Stimulated activated naive B cell treated with anti-CD40 and anti-IgM and Interleukin-4, amounts not matched to agents 10 μg/mL and 1 μg/mL and 100 μg/mL, for 72 hours (primary cell): ENCODE data around the gene AOX1.
A peak's percentile ranks its signal among the peaks of the same experiment; 100 is the strongest.
"Not testable (repeated sequence)": the region's sequence is repeated elsewhere in the genome, so short reads cannot be mapped to it uniquely, and the experiment has no call there.

Experiments used
- ATAC-seq, 2 donors: fragments of 150-1000 bp; cut with Tn5 transposase; replicated peaks; 2 replicates each; pipeline ENCODE4 v1.10.0; 2021; ENCODE audit warnings: moderate library complexity in 1 of 2
- DNase-seq: peaks from one replicate; pipeline ENCODE4 v3.0.0; 2021
- H3K27ac Mint-ChIP-seq: one replicate; pipeline ENCODE4 v1.8.0; 2022; ENCODE audit warnings: mild to moderate bottlenecking, mixed read lengths
- H3K27me3 Mint-ChIP-seq, 2 donors: one replicate each; pipeline ENCODE4 v1.8.0; 2022; ENCODE audit warnings: mixed read lengths in 2 of 2
- H3K36me3 Mint-ChIP-seq, 2 donors: one replicate each; pipeline ENCODE4 v1.8.0; 2022; ENCODE audit warnings: mixed read lengths in 2 of 2, mild to moderate bottlenecking in 1 of 2
- H3K4me1 Mint-ChIP-seq, 2 donors: one replicate each; pipeline ENCODE4 v1.8.0; 2022; ENCODE audit warnings: mixed read lengths in 2 of 2, mild to moderate bottlenecking in 1 of 2
- H3K4me3 Mint-ChIP-seq, 2 donors: one replicate each; pipeline ENCODE4 v1.8.0; 2022; ENCODE audit warnings: mild to moderate bottlenecking in 2 of 2, mixed read lengths in 2 of 2, moderate library complexity in 1 of 2
- H3K9me3 Mint-ChIP-seq, 2 donors: one replicate each; pipeline ENCODE4 v1.8.0; 2022; ENCODE audit warnings: mixed read lengths in 2 of 2, mild to moderate bottlenecking in 1 of 2

Gene AOX1

GRCh38 chr2:200702044-200702443 is 116.2 kb downstream of the AOX1 start:
- Mint-ChIP-seq H3K9me3 (no peaks in the 10 kb centered on the region), H3K4me1 (peaks cover 2 to 6% of the 10 kb centered on the region in 2 donors), H3K27ac (no peak overlapping the region), H3K4me3 (no peak overlapping the region), H3K27me3 (peaks cover 0 to 6% of the 10 kb centered on the region in 2 donors), H3K36me3 (no peaks in the 10 kb centered on the region)
- ATAC-seq (no peak), DNase-seq (no peak)

- Mint-ChIP-seq H3K36me3 (no peaks in the 10 kb centered on the region), H3K27me3 (peaks cover 0 to 6% of the 10 kb centered on the region in 2 donors), H3K4me3 (no peak overlapping the region), H3K27ac (no peak overlapping the region), H3K9me3 (no peaks in the 10 kb centered on the region), H3K4me1 (peaks cover 2 to 6% of the 10 kb centered on the region in 2 donors)
- ATAC-seq (no peak), DNase-seq (no peak)
Measured at GRCh38 chr2:200702646-200703118, 116.9 kb downstream of the AOX1 start.

DNA sequence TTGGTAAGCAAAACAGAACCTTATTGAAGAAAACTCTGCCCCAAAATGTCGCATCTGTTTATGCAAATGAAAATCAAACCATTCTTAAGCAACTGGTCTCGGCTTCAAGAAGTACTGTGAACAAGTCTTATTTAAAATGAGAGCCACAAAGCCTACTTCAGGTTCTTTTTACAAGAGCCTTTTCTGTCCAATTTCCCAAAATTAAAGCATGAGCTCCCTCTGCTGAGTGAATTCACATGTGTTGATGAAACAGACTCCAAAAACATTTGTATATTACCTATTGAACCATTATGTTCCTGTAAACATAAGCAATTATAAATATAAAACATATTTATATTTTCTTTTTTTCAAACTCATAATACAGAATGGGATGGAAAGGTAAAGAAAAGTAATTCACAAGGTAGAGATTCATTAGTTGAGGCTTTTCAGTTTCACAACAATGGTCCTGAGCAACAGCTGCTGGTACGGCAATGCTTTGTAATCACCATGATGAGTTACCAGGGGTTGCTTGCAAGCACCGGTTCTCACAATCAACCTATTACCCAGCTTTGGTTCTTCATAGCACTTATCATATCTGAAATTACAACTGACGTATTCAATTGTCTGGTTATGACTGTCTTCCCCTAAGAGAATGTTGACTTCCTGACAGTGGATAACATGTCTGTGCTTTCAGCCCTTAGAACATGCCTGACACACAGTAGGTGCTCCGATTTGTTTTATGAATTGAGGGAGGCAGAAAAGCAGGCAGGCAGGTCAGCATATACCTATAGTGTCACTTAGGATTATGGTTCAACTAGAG is 117.5 kb downstream of the AOX1 start:
- ATAC-seq: peak; percentile 42 to 48
- peaks cover 0 to 6% of the 10 kb centered on the region in 2 donors for H3K27me3 Mint-ChIP-seq
- DNase-seq: no peak

DNA sequence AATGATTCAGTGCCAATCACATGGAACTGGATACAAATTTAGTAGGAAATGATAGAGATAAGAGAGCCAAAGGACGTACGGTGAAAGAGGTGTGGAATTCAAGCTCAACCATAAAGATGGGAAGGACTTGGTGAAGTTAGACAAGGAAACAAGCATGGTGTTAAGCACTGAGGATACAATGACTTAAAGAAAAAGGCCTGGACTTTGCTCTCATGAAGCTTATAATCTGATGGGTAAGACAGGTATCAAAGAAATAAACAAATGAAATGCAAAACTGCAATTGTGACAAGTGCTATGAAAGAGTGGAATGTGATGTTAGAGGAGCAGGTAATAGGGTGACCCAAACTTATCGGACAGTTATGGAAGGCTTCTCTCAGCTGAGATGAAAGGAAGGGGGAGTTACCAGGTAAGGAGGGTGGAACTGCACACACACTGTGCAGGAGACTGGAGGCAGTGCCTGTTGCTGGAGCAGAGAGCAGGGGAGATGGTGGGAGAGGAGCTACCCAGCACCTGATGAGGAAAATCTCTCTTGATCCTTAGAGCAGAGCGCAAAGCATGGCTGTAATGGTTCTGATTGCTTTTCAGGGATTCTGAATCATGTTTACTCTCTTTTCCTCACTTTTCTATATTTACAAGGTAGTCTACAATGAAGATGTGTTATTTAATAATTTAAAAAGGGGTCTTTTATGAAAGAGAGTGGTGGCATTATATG is 118.3 kb downstream of the AOX1 start:
- Mint-ChIP-seq H3K36me3 (no peaks in the 10 kb centered on the region), H3K27me3 (peaks cover 0 to 6% of the 10 kb centered on the region in 2 donors), H3K4me1 (peaks cover 2 to 6% of the 10 kb centered on the region in 2 donors), H3K27ac (no peak overlapping the region), H3K4me3 (no peak overlapping the region), H3K9me3 (no peaks in the 10 kb centered on the region)
- DNase-seq (no peak), ATAC-seq (no peak)

More for the DNA sequence above, 117.5 kb downstream of the AOX1 start:
- Mint-ChIP-seq H3K4me3 (no peak overlapping the region), H3K9me3 (no peaks in the 10 kb centered on the region), H3K4me1 (peaks cover 2 to 6% of the 10 kb centered on the region in 2 donors), H3K36me3 (no peaks in the 10 kb centered on the region), H3K27ac (no peak overlapping the region)

DNA sequence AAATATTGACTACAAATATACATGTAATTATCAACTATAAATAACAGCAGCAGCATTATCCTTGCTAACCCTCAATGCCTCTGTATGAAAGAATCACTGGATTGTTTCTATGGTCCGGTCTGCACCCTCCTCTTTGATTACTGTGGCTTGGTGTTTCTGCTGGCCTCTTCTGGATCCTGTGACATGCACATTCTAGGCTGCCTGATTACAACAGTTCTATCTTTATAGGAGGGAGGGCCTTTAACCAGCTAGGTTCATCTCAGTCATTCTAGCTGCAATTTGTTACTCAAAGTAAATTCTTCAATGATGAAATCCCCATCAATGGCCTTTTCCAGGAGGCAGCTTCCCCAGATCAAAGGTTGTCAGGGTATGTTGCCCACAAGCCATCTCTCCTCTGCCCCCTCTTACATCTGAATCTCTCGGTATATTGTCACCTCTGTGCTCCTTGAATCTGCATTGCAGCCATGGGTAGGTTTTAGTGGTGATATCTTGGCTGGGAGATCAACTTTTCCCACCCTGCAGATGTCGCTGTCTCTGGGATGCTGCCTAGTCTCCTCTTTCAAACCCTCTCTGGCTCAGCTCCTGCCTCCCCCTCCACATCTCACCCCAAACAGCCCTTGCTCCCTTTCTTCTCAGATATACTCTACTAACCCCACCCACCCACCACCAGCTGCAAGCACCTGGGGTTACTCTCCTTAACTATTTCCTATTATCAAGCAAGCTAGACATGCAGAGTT is 119.7 kb downstream of the AOX1 start:
- Mint-ChIP-seq H3K36me3 (no peaks in the 10 kb centered on the region), H3K9me3 (no peaks in the 10 kb centered on the region), H3K4me1 (peaks cover 4 to 14% of the 10 kb centered on the region in 2 donors), H3K27me3 (peaks cover 0 to 6% of the 10 kb centered on the region in 2 donors), H3K27ac (no peak overlapping the region), H3K4me3 (no peak overlapping the region)
- ATAC-seq (no peak), DNase-seq (no peak)

DNA sequence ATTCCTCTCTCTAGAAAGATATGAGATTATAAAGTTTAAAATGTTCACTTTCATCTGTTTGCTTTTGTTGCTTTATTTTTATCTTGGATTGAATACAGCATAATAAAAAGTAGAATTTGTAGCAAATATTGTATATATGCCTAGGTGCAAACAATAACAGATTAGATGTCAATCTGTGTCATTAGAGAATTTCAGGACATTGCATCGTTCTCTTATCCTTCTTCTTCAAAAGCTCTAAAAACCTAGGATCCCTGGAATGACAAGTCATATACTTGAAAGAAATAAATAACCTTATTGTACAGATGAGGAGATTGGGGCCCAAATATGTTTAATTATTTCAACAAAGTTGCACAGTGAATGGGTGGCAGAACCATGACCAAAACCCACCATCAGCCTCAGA is 123.1 kb downstream of the AOX1 start:
- no peak overlapping the region for H3K27ac Mint-ChIP-seq
- ATAC-seq: no peak
- peaks cover 11 to 17% of the 10 kb centered on the region in 2 donors for H3K4me1 Mint-ChIP-seq

DNA sequence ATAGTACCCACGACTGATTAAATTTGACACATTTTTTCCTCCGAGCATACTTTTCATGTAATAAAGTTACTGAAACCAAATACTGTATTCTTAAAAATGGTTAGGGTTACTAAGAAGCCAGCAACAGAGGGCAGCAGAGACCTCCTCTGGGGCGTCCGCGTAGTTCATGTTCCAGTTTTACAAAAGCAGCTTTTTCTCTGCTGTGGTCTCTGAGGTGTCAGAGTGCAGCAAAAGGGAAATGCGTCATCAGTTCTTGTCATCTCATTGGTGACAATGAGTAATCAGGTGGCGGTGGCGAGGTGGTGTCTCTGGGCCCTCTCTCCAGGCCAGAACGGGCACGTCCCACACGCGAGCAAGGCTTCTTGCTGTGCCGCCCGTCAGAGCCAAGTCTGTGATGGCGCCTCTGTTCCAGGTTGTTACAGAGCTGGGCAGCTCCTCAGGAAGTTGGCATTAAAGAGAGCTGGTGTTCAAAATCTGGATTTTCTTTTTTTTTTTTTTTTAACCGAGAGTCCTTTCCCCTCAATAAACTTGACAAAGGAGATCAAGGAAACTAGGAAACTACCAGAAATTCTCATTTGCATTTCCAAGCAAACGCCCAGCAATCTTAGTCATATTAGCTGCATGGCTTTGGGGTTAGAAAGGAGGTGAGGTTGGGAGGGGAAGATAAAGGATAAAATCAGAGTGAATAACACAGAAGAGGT is 127.3 kb downstream of the AOX1 start:
- no peaks in the 10 kb centered on the region for H3K27me3 Mint-ChIP-seq
- no peaks in the 10 kb centered on the region for H3K36me3 Mint-ChIP-seq
- H3K4me3 Mint-ChIP-seq: peak overlapping the region; percentile 81 to 86
- H3K4me1 Mint-ChIP-seq: peaks cover 11 to 18% of the 10 kb centered on the region in 2 donors
- DNase-seq (peak; percentile 92), ATAC-seq (peak; percentile 99 to 100)
- H3K27ac Mint-ChIP-seq: peak overlapping the region; percentile 99
- no peaks in the 10 kb centered on the region for H3K9me3 Mint-ChIP-seq

More for the DNA sequence above, 123.1 kb downstream of the AOX1 start:
- Mint-ChIP-seq H3K9me3 (no peaks in the 10 kb centered on the region), H3K27me3 (peaks cover 0 to 2% of the 10 kb centered on the region in 2 donors), H3K36me3 (no peaks in the 10 kb centered on the region), H3K4me3 (no peak overlapping the region)
- DNase-seq: no peak

DNA sequence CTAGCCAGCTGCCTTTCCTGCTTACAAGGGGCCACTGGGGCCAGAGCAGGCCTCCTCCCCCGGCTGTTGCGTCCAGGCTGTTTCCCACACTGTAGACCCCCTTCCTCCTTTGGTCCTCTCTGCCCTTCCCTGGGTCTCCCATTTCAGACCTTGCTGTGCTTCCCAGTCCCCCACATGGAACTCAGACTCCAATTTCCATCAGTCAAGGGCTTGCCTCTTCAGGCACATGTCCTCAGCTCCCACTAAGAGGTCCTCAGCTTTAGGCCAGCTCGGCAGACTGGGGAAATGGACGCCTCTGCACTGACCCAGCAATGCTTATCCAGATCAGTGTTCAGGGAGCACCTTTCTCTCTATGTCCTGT is 127.9 kb downstream of the AOX1 start:
- Mint-ChIP-seq H3K27ac (peak overlapping the region; percentile 99), H3K27me3 (no peaks in the 10 kb centered on the region), H3K36me3 (no peaks in the 10 kb centered on the region), H3K4me3 (peak overlapping the region; percentile 81 to 86), H3K4me1 (peaks cover 11 to 18% of the 10 kb centered on the region in 2 donors), H3K9me3 (no peaks in the 10 kb centered on the region)
- ATAC-seq (no peak), DNase-seq (no peak)

- not testable (repeated sequence) for ATAC-seq, DNase-seq, H3K27me3 Mint-ChIP-seq, H3K9me3 Mint-ChIP-seq, H3K36me3 Mint-ChIP-seq, H3K4me3 Mint-ChIP-seq, H3K4me1 Mint-ChIP-seq, H3K27ac Mint-ChIP-seq
Measured at GRCh38 chr2:200715014-200715413, 129.2 kb downstream of the AOX1 start.

DNA sequence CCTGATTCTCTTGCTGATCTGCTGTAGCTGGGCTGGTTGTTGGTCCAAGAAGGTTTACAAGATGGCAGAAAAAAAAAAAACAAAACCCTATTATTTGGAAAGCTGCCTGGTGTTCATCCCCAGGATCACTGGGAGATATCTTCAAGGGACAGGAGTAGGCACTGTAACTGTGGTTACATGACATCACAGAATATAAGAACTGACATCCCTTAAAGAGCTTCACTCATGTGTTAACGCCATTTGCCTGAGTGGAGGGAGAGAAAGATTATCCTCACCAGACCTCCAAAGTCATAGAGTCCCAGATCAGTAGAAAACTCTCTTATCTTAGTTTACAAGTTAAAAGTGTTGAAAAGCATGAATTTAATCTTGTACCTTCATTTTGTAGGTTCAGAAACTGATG is 130.6 kb downstream of the AOX1 start:
- H3K27me3 Mint-ChIP-seq: no peaks in the 10 kb centered on the region
- H3K9me3 Mint-ChIP-seq: peaks cover 0 to 4% of the 10 kb centered on the region in 2 donors
- H3K4me1 Mint-ChIP-seq: peaks cover 8 to 9% of the 10 kb centered on the region in 2 donors
- ATAC-seq: no peak
- no peak overlapping the region for H3K27ac Mint-ChIP-seq
- H3K36me3 Mint-ChIP-seq: no peaks in the 10 kb centered on the region
- H3K4me3 Mint-ChIP-seq: no peak overlapping the region
- DNase-seq: no peak
